GM18498 (cell line): ENCODE results near the gene TMX3.

Experiments used
- ATAC-seq: cut with Tn5 transposase; IDR thresholded peaks from one replicate; pipeline ENCODE4 v1.9.1; 2021; ENCODE audit warnings: mild to moderate bottlenecking, moderate library complexity; ENCODE audit not compliant: unreplicated experiment

TMX3 gene

GRCh38 chr18:68713796-68714195 lies 1.1 kb downstream of the TMX3 start:
- no peak for ATAC-seq

GRCh38 chr18:68713131-68713530 lies 1.8 kb downstream of the TMX3 start:
- no peak for ATAC-seq

GRCh38 chr18:68707646-68708045 lies 7.3 kb downstream of the TMX3 start:
- no peak for ATAC-seq

GRCh38 chr18:68705119-68705518 lies 9.8 kb downstream of the TMX3 start:
- ATAC-seq = no peak

- no peak for ATAC-seq
Observed at GRCh38 chr18:68703326-68703725, 11.6 kb downstream of the TMX3 start.

- ATAC-seq = no peak
Observed at GRCh38 chr18:68701353-68701752, 13.6 kb downstream of the TMX3 start.

GRCh38 chr18:68699043-68699442 lies 15.9 kb downstream of the TMX3 start:
- ATAC-seq = no peak

GRCh38 chr18:68696937-68697336 lies 18.0 kb downstream of the TMX3 start:
- ATAC-seq = no peak

GRCh38 chr18:68694316-68694715 lies 20.6 kb downstream of the TMX3 start:
- ATAC-seq = no peak

- ATAC-seq = no peak
Observed at GRCh38 chr18:68693091-68693815, 21.7 kb downstream of the TMX3 start.

GRCh38 chr18:68679528-68679927 lies 35.4 kb downstream of the TMX3 start:
- no peak for ATAC-seq

- ATAC-seq = peak; percentile 93
Observed at GRCh38 chr18:68676913-68677312, 38.0 kb downstream of the TMX3 start.

GRCh38 chr18:68667121-68667520 lies 47.8 kb downstream of the TMX3 start:
- no peak for ATAC-seq

- no peak for ATAC-seq
Observed at GRCh38 chr18:68666381-68666780, 48.5 kb downstream of the TMX3 start.

GRCh38 chr18:68665628-68666027 lies 49.3 kb downstream of the TMX3 start:
- peak; percentile 44 for ATAC-seq

- peak; percentile 39 for ATAC-seq
Observed at GRCh38 chr18:68662754-68663153, 52.2 kb downstream of the TMX3 start.

GRCh38 chr18:68660354-68661183 lies 54.3 kb downstream of the TMX3 start:
- ATAC-seq = no peak

GRCh38 chr18:68648191-68648590 lies 66.7 kb downstream of the TMX3 start:
- no peak for ATAC-seq

GRCh38 chr18:68642003-68642402 lies 72.9 kb downstream of the TMX3 start:
- ATAC-seq = no peak

- no peak for ATAC-seq
Observed at GRCh38 chr18:68640861-68641260, 74.0 kb downstream of the TMX3 start.

GRCh38 chr18:68638613-68639012 lies 76.3 kb downstream of the TMX3 start:
- ATAC-seq = no peak

- no peak for ATAC-seq
Observed at GRCh38 chr18:68627812-68628211, 87.1 kb downstream of the TMX3 start.
